Brain microvascular endothelial cell (primary cell): ENCODE data around the gene RTN4RL1.

Experiments used
- DNase-seq: peaks from one replicate; pipeline ENCODE4 v3.0.0-alpha.2; 2020
- H3K27ac ChIP-seq: fragments of 250-450 bp; sonication (Bioruptor Pico); 2 replicates; pipeline ENCODE4 v1.5.1; 2020; ENCODE audit warnings: mild to moderate bottlenecking, moderate library complexity
- H3K27me3 ChIP-seq: fragments of 250-450 bp; sonication (Bioruptor Pico); replicated peaks from 2 replicates; pipeline ENCODE4 v1.5.1; 2020; ENCODE audit warnings: mild to moderate bottlenecking
- H3K36me3 ChIP-seq: fragments of 250-450 bp; sonication (Bioruptor Pico); replicated peaks from 2 replicates; pipeline ENCODE4 v1.5.1; 2020; ENCODE audit warnings: mild to moderate bottlenecking
- H3K4me3 ChIP-seq: 2 replicates; pipeline ENCODE4 v1.5.1; 2011; ENCODE audit warnings: low read depth, mild to moderate bottlenecking, control low read depth, low read length, moderate library complexity
- in situ Hi-C: cut with HindIII; loops from 2 replicates; pipeline ENCODE4 v1.10.0; 2017; ENCODE audit warnings: low sequenced_read_pairs, low pct_ligation_motif_present
- TF ChIP-seq, protein P1 (sequence below): IDR thresholded peaks from 2 replicates; pipeline ENCODE4 v1.5.1; 2011; ENCODE audit warnings: low read depth, mild to moderate bottlenecking, moderate library complexity, low read length, control low read depth, inconsistent platforms; ENCODE audit errors: missing control alignments

RTN4RL1 gene

DNA sequence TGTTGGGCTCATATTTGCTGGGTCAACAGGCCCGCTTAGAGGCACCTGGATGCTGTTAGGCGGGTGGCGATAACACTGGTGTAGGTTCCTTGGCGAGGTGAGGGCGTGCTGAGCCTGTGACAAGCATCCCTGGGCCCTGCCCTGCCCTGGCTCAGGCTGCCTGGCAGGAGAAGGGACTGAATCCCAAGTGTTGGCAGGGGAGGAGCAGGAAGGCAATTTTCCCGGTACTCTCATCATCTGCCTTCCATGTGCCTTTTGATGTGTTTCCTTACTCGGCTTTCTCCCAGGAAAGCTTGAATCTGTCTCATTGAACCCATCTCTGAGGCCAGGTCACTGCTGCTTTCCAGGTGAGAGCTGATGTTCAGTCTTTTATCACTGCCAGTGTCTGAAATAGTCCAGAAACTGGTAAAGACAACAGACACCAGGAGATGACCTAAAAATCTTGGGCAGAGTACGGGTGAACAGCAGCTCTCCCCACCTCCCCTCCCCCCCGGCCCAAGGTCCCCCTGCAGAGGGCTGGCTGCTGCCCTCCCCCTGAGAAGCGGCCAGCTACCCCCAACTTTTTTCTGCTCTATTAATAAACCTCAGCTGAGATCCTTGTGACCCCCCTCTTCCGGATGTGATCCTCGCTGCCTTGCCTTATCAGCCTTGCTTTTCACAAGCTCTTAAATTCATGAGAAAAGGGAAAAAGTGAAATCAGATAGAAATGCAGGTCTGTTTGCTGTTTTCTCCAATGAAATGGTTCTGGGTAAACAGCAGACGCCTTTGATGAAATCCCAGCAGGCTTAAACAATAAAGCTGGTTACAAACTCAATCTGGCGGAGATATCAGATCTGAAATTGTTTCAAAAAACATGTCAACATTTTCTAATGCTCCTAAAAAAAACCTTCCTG, 29.0 kb downstream of the RTN4RL1 start:
- Histone ChIP-seq H3K36me3 (no peaks in the 10 kb centered on the region), H3K27me3 (no peaks in the 10 kb centered on the region), H3K27ac (no peak overlapping the region), H3K4me3 (no peak overlapping the region)
- in situ Hi-C loops, result no loop called here
- no peak for DNase-seq
- TF ChIP-seq, protein P1, sequence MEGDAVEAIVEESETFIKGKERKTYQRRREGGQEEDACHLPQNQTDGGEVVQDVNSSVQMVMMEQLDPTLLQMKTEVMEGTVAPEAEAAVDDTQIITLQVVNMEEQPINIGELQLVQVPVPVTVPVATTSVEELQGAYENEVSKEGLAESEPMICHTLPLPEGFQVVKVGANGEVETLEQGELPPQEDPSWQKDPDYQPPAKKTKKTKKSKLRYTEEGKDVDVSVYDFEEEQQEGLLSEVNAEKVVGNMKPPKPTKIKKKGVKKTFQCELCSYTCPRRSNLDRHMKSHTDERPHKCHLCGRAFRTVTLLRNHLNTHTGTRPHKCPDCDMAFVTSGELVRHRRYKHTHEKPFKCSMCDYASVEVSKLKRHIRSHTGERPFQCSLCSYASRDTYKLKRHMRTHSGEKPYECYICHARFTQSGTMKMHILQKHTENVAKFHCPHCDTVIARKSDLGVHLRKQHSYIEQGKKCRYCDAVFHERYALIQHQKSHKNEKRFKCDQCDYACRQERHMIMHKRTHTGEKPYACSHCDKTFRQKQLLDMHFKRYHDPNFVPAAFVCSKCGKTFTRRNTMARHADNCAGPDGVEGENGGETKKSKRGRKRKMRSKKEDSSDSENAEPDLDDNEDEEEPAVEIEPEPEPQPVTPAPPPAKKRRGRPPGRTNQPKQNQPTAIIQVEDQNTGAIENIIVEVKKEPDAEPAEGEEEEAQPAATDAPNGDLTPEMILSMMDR, result no peak

DNA sequence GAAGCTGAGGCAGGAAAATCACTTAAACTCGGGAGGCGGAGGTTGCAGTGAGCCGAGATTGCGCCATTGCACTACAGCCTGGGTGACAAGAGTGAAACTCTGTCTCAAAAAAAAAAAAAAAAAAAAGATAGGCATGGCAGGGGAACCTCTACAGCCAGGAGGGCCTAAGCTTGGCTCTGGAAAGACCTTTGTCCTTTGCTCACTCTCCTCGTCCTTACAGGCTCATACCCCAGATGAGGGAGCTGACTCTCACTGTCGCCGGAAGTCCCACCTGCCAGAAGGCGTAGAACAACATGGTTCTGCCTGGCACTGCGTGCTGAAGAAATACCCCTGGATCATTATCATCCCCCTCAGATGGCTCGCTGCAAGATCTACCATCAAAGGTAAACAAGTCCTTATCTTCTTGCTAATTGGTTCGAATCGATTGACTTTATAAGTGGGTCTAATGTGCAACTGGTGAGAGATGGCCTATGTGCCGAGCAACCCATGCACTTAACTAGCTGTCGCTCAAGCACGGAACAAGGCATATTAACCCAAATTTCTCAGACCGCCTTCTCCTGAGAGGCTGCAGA, 29.7 kb downstream of the RTN4RL1 start:
- TF ChIP-seq, protein P1, result no peak
- Histone ChIP-seq H3K4me3 (no peak overlapping the region), H3K27me3 (no peaks in the 10 kb centered on the region), H3K36me3 (no peaks in the 10 kb centered on the region), H3K27ac (no peak overlapping the region)
- no peak for DNase-seq
- in situ Hi-C loops, result no loop called here

DNA sequence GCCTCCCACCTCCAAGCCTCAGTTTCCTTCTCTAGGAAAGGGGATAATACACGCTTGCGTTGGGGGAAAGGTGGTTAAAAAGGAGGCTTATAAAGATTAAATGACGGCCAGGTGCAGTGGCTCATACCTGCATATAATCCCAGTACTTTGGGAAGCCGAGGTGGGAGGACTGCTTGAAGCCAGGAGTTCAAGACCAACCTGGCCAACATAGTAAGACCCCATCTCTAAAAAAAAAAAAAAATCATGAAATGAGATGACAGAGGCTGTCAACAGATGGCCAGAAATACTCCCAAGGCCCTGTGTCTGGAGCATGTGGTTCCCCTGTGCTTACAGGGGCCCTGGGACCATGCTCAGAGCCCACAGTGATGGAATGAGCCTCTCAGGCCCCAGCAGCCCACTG, 30.4 kb downstream of the RTN4RL1 start:
- no peak overlapping the region for H3K4me3 ChIP-seq
- TF ChIP-seq, protein P1, result no peak
- DNase-seq, result no peak
- no peak overlapping the region for H3K27ac ChIP-seq
- no peaks in the 10 kb centered on the region for H3K36me3 ChIP-seq
- in situ Hi-C loops, result no loop called here
- no peaks in the 10 kb centered on the region for H3K27me3 ChIP-seq

DNA sequence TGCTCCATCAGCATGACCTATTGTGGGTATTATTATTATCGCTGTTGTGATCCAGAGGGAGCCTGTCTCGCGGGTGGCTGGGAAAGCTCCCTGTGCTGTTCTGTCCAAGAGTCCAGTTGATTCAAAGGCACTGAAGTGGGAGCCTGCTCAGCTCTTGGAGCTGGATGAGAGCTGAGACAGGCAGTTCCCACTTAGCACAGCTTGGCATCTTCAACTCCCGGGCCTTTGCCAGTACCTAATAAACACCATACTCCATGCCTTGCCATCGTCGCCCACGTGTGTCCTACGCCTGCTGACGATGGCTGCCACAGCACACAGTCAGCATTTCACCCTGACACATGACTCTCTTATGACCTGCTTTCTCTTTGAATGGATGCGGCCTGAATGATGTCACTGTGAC, 32.6 kb downstream of the RTN4RL1 start:
- in situ Hi-C loops, result no loop called here
- Histone ChIP-seq H3K36me3 (no peaks in the 10 kb centered on the region), H3K27me3 (no peaks in the 10 kb centered on the region), H3K27ac (no peak overlapping the region), H3K4me3 (no peak overlapping the region)
- no peak for DNase-seq
- TF ChIP-seq, protein P1, result no peak

DNA sequence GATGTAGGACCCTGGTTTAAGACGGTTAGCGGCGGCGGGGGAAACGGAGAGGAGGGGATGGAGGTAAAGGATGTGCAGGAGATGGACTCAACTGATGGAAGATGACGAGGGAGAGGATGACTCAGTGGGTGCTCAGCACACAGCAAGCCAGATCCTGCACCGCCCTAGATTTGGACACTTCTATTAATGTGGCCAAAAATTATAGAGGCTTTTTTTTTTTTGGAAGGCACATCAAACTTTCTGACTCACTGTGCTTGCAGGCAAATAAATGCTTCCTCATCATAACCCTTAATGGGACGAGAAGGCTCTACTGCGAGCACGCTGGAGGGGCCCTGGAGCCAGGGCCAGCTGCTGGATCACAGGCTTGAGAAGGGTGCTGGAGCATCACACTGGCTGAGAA, 36.0 kb downstream of the RTN4RL1 start:
- Histone ChIP-seq H3K4me3 (no peak overlapping the region), H3K27me3 (no peaks in the 10 kb centered on the region), H3K27ac (no peak overlapping the region), H3K36me3 (no peaks in the 10 kb centered on the region)
- in situ Hi-C loops, result no loop called here
- TF ChIP-seq, protein P1, result no peak
- DNase-seq, result peak; percentile 60
